ENCODE measurements around the gene BEST1. TPM values are rescaled to one million over a fixed set of nuclear protein-coding genes. Genes with fewer than 3 reads are reported as not detected.

Gene BEST1
- total RNA-seq, 1 donor from 2014 or later: 0.63 TPM

DNA sequence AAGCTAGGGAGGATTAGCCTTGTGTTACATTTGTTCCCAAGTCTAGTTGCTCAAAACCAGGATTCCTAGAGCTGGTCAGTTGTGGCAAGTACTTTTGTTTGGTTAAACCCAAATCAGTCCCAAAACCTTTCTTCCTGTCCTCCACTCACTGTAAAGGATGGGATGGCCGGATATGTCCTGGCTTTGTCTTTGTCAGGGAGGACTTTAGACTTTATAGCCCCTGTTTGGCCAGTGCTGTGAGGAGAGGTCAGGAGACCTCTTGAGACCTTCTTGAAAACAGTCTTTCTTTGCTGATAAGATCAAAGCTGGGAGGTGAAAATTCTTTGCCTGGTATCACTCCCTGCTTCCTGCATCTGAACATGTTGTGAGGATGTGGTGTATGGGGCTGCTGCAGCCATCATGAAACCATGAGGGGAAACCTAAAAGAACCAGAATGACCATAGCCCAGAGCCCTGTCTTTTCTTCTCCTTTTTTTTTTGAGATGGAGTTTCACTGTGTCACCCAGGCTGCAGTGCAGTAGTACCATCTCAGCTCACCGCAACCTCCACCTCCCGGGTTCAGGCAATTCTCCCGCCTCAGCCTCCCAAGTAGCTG, 60.9 kb downstream of the BEST1 start:
- no peak for ATAC-seq

DNA sequence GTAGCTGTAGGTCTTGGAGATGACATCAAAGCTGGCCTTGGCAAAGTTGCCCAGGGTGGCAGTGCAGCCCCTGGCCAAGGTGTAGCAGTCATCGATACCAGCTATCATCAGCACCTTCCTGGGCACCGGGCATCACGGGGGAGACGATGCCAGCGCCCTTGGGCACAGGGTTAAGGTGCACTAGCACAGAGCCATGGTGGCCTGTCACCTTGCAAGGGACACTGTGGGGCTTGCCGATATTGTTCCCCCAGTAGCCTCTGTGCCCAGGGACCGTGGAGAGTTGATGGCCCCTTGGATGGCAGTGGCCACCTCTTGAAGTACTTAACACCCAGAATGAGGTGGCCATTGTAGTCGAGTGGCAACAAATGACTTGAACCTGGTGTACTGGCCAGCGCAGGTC, 61.7 kb downstream of the BEST1 start:
- ATAC-seq (no peak), DNase-seq (ENCODE audit: low spot score) (no peak)

More for the DNA sequence above, 60.9 kb downstream of the BEST1 start:
- DNase-seq (ENCODE audit: low spot score): no peak

DNA sequence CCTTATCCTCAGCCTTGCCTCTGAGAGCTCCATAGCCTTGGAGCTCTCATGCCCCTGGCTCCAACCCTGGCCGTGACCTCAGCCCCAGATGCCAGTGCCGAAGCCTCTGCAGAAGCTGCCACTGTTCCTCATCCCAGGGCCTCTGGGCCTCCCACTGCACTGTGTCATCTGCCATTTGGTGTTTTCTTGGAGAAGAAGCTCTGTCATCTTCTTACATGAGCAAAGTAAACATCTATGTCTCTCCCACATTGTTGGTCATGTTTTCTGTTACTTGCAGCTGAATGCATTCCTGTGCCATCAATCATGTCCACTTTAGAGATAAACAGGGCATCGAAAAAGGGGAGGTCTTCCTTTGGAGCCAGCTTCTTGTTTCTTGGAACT, 62.3 kb downstream of the BEST1 start:
- DNase-seq (ENCODE audit: low spot score) (no peak), ATAC-seq (no peak)

DNA sequence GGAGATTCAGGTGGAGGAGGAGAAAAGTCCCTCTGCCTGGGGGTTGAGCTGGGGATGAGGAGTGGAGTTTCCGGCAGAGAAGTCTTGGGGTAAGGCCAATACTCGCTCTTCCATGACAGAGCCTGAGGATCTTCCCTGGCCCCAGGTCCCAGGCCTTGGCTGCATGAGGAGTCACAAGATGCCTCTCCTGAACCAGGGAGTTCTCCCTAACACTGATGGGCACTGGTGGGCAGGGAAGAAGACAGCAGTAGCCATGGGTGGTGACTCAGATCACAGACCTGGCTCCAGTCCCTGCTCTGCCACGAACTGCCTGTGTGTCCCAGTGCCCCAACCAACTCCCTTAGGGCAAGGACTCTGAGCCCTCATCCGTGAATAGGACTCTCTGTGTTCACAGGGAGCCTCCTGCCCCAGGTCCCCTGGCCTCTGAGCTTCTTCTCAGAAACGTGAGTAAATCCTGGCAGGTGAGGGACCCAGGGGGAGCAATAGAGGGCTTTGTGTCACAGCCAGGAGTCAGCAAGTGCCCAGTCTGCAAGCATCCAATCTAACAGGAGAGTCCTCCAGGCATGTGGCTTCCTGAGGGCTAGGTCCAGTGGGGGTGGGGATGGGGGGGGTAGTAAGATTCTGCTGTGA, 62.8 kb downstream of the BEST1 start:
- ATAC-seq (no peak), DNase-seq (ENCODE audit: low spot score) (no peak)

Other genes starting within 250 kb of the BEST1 start
- 15.9 TPM for gene MYRF, start 197.7 kb upstream of the BEST1 start, total RNA-seq
- gene TMEM258, start 157.8 kb upstream of the BEST1 start, total RNA-seq: 58.5 TPM
- 5.1 TPM for gene FEN1, start 157.4 kb upstream of the BEST1 start, total RNA-seq
- gene FADS1, start 133.3 kb upstream of the BEST1 start, total RNA-seq: 34.6 TPM
- gene FADS2, start 122.1 kb upstream of the BEST1 start, total RNA-seq: 113 TPM
- 15.0 TPM for gene FADS3, start 58.8 kb upstream of the BEST1 start, total RNA-seq
- gene RAB3IL1, start 32.8 kb upstream of the BEST1 start, total RNA-seq: 4.0 TPM
- gene FTH1, start 17.3 kb downstream of the BEST1 start, total RNA-seq: 938 TPM
- 7.3 TPM for gene INCENP, start 173.7 kb downstream of the BEST1 start, total RNA-seq
- gene SCGB1D1, start 239.9 kb downstream of the BEST1 start, total RNA-seq: not detected

Measured in left lobe of liver (tissue), 2 donors.